Activated B cell treated with CpG ODN at 0.5 μM for 24 hours (primary cell): ENCODE measurements around the gene TMEM212. TPM values are rescaled to one million over a fixed set of nuclear protein-coding genes. Genes with fewer than 3 reads are reported as not detected.

Source experiments
- ATAC-seq: fragments of 200-7000 bp; cut with Tn5 transposase; one replicate; pipeline ENCODE4 v1.10.0; 2021; ENCODE audit warnings: low read depth, mild to moderate bottlenecking, moderate library complexity
- CTCF ChIA-PET: fragments of 350-600 bp; sonication (Branson Sonifier 250); formaldehyde crosslinking; loops from one replicate; lab custom pipeline; 2021; ENCODE audit warnings: antibody characterized with exemption; lab: Charles Lee
- POLR2A ChIA-PET: fragments of 350-600 bp; sonication (Branson Sonifier 250); formaldehyde crosslinking; loops from one replicate; lab custom pipeline; 2021; ENCODE audit warnings: antibody characterized with exemption; lab: Charles Lee
- DNase-seq: peaks from one replicate; pipeline ENCODE4 v3.0.0; 2022
- H3K27ac Mint-ChIP-seq: one replicate; pipeline ENCODE4 v1.8.0; 2020; ENCODE audit warnings: mixed read lengths
- H3K27me3 Mint-ChIP-seq: one replicate; pipeline ENCODE4 v1.8.0; 2021; ENCODE audit warnings: mixed read lengths
- H3K36me3 Mint-ChIP-seq: one replicate; pipeline ENCODE4 v1.8.0; 2021; ENCODE audit warnings: low read depth, mixed read lengths
- H3K4me1 Mint-ChIP-seq: one replicate; pipeline ENCODE4 v1.8.0; 2021; ENCODE audit warnings: mixed read lengths
- H3K4me3 Mint-ChIP-seq: one replicate; pipeline ENCODE4 v1.8.0; 2020; ENCODE audit warnings: mild to moderate bottlenecking, mixed read lengths
- H3K9me3 Mint-ChIP-seq: one replicate; pipeline ENCODE4 v1.8.0; 2020; ENCODE audit warnings: mixed read lengths
- intact Hi-C: fragments of 100-400 bp; cut with micrococcal nuclease; formaldehyde crosslinking; loops from one replicate; pipeline ENCODE4 v1.15.1; 2024
- total RNA-seq: library from RNA; stranded (reverse); gene quantifications from 2 replicates; pipeline ENCODE4 v1.2.3, GENCODE V29; 2022
- TF ChIP-seq, protein P1 (sequence below): fragments of 200-600 bp; IDR thresholded peaks from one replicate; pipeline ENCODE4 v1.8.0; 2022; ENCODE audit warnings: antibody characterized with exemption, mild to moderate bottlenecking

Gene TMEM212
- total RNA-seq, result not detected in 2 replicates

DNA sequence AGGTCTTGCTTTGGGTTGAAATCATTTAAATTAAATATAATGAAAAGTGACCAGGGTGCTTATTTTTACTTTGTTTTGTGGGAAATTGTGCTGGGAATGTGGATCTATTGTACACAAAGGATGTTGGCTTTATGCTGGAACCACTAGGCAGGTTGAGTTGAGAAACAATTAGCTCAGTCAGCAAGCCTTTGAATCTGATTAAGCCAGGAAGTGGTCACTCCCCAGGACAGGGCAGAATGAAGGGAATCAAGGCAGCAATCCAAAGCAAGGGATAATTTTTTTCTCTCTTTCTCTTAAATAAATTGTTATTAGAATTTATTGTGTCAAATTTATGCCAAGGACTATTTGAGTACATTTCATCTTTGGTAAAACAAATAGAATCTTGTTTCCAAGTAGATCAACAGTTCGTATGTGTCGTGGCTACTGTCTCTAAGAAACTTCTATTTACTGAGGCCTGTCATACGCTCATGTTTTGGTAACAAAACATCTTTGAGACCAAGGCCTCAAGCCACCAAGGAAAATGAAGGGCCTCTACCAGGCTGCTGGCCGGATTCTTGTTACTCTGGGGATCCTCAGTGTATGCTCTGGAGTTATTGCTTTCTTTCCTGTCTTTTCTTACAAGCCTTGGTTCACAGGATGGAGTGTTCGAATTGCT lies at the start of gene TMEM212:
TSS of gene TMEM212 (plus strand) at position 486 of the 655 bp plus-strand sequence. CDS start at position 521, 35 bp downstream.
- ChIA-PET CTCF (no interaction called here), POLR2A (no interaction called here)
- no peaks in the 10 kb centered on the region for H3K9me3 Mint-ChIP-seq
- no peak within 1 kb of the TSS for H3K4me3 Mint-ChIP-seq
- H3K4me1 Mint-ChIP-seq, result no peaks in the 10 kb centered on the region
- TF ChIP-seq, protein P1, sequence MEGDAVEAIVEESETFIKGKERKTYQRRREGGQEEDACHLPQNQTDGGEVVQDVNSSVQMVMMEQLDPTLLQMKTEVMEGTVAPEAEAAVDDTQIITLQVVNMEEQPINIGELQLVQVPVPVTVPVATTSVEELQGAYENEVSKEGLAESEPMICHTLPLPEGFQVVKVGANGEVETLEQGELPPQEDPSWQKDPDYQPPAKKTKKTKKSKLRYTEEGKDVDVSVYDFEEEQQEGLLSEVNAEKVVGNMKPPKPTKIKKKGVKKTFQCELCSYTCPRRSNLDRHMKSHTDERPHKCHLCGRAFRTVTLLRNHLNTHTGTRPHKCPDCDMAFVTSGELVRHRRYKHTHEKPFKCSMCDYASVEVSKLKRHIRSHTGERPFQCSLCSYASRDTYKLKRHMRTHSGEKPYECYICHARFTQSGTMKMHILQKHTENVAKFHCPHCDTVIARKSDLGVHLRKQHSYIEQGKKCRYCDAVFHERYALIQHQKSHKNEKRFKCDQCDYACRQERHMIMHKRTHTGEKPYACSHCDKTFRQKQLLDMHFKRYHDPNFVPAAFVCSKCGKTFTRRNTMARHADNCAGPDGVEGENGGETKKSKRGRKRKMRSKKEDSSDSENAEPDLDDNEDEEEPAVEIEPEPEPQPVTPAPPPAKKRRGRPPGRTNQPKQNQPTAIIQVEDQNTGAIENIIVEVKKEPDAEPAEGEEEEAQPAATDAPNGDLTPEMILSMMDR, result no peak
- no peak within 1 kb of the TSS for H3K27ac Mint-ChIP-seq
- ATAC-seq (no peak), DNase-seq (no peak)
- intact Hi-C loops, result loop anchor here (10.0 kb wide), 1 partner anchor 492 kb away; no protein-coding TSS in a partner anchor
- no peaks in the 10 kb centered on the region for H3K36me3 Mint-ChIP-seq
- peaks cover 4% of the 10 kb centered on the region for H3K27me3 Mint-ChIP-seq

DNA sequence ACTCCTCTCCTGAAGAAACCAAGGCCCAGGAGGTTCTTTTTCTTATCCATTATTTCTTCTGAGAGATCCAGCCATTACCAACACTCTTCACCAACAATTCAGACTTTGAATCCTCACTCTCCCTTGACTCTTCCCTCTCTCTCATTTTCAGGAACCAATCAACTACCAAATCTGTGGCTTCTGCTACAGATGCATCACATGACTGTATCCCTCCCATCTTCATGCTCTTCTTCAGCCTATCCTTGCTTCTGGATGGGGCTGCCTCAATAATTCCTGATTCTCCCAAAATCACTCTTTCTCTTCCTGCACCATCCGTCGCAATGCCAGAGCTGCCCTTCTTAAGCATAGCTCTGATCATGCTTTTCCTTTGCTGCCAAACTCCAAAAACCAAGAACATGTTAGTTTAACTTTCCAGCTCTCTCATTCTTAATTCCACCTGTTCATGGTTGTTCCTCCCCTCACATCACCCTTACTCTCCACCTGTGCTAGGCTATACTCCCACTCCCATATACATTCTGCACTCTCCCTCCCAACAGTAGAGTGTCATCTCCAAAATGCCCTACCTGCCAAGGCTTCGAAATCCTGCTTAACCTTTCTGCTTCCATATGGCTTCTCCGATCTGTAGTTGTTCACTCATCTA lies 46.4 kb upstream of the TMEM212 start:
- CTCF ChIA-PET, result no interaction called here
- DNase-seq, result no peak
- H3K4me3 Mint-ChIP-seq, result no peak overlapping the region

DNA sequence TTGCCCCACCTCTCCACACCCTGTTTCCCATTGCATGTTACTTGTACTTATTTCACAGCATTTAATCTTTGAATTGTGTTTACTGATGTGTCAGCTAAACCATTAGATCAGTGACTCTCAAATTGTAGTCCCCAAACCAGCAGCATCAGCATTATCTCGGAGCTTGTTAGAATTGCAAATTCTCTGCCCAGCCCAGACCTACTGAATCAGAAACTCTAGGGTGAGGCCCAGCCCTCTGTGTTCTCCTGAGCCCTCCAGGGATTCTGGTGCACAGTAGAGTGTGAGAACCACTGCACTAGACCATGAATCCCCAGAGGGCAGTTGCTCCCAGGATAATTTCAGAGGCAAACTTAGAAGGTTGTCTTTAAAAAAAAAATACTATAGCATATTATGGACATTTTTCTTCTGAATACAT lies 45.9 kb upstream of the TMEM212 start:
- H3K4me1 Mint-ChIP-seq, result no peaks in the 10 kb centered on the region
- no peak overlapping the region for H3K4me3 Mint-ChIP-seq
- TF ChIP-seq, protein P1, result no peak
- CTCF ChIA-PET, result no interaction called here
- intact Hi-C loops, result no loop called here
- ATAC-seq, result no peak
- H3K27me3 Mint-ChIP-seq, result no peaks in the 10 kb centered on the region
- no peaks in the 10 kb centered on the region for H3K9me3 Mint-ChIP-seq
- no peak for DNase-seq
- H3K27ac Mint-ChIP-seq, result no peak overlapping the region
- POLR2A ChIA-PET, result no interaction called here
- no peaks in the 10 kb centered on the region for H3K36me3 Mint-ChIP-seq

More for the DNA sequence above, 46.4 kb upstream of the TMEM212 start:
- no peak overlapping the region for H3K27ac Mint-ChIP-seq
- POLR2A ChIA-PET, result no interaction called here
- no peaks in the 10 kb centered on the region for H3K27me3 Mint-ChIP-seq
- no peak for ATAC-seq
- intact Hi-C loops, result no loop called here
- no peaks in the 10 kb centered on the region for H3K4me1 Mint-ChIP-seq
- H3K36me3 Mint-ChIP-seq, result no peaks in the 10 kb centered on the region
- no peaks in the 10 kb centered on the region for H3K9me3 Mint-ChIP-seq
- TF ChIP-seq, protein P1, result no peak

- H3K4me1 Mint-ChIP-seq, result no peaks in the 10 kb centered on the region
- TF ChIP-seq, protein P1, result no peak
- H3K27me3 Mint-ChIP-seq, result no peaks in the 10 kb centered on the region
- ChIA-PET POLR2A (no interaction called here), CTCF (no interaction called here)
- no peak overlapping the region for H3K4me3 Mint-ChIP-seq
- H3K9me3 Mint-ChIP-seq, result no peaks in the 10 kb centered on the region
- H3K27ac Mint-ChIP-seq, result no peak overlapping the region
- intact Hi-C loops, result no loop called here
- no peak for DNase-seq
- no peaks in the 10 kb centered on the region for H3K36me3 Mint-ChIP-seq
- ATAC-seq, result no peak
Observed at GRCh38 chr3:171797873-171798272, 45.3 kb upstream of the TMEM212 start.

- intact Hi-C loops, result no loop called here
- CTCF ChIA-PET, result no interaction called here
- no peaks in the 10 kb centered on the region for H3K9me3 Mint-ChIP-seq
- peaks cover 5% of the 10 kb centered on the region for H3K27me3 Mint-ChIP-seq
- no peaks in the 10 kb centered on the region for H3K36me3 Mint-ChIP-seq
- H3K4me1 Mint-ChIP-seq, result no peaks in the 10 kb centered on the region
- H3K4me3 Mint-ChIP-seq, result no peak overlapping the region
- no peak for ATAC-seq
- no peak overlapping the region for H3K27ac Mint-ChIP-seq
- TF ChIP-seq, protein P1, result no peak
- no peak for DNase-seq
- POLR2A ChIA-PET, result no interaction called here
Observed at GRCh38 chr3:171799501-171799900, 43.6 kb upstream of the TMEM212 start.
